ENCODE results near the gene C19orf67.
"Not testable (repeated sequence)": the region's sequence is repeated elsewhere in the genome, so short reads cannot be mapped to it uniquely, and the experiment has no call there.

DNA sequence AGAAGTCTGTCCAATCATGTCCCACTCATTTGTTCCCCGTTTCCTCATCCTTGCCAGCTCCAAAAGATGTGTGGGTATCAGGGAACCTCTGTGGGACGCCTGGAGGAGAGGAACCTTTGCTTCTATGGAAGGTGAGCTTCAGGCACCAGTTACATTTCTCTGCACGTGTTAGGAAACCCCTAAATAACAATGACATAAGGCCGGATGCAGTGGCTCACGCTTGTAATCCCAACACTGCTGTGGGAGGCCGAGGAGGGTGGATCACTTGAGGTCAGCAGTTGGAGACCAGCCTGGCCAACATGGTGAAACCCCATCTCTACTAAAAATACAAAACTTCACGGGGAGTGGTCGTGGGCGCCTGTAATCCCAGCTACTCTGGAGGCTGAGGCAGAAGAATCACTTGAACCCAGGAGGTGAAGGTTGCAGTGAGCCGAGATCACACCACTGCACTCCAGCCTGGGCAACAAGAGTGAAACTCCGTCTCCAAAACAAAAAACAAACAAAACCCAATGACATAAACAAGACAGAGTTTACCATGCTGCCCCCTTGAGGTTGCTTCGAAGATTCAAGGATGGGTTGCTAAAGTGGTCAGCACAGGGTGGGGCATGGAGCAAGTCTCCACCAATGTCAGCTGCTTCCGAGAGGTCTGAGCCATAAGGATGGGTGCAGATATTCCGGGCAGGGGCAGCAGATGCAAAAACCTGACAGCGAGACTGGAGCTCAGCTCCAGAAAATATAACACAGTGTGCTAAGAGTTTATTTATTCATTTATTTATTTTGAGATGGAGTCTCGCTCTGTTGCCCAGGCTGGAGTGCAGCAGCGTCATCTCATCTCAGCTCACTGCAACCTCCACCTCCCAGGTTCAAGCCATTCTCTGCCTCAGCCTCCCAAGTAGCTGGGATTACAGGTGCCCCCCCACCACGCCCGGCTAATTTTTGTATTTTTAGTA lies 42.6 kb downstream of the C19orf67 start:
- TF ChIP-seq, protein P1, sequence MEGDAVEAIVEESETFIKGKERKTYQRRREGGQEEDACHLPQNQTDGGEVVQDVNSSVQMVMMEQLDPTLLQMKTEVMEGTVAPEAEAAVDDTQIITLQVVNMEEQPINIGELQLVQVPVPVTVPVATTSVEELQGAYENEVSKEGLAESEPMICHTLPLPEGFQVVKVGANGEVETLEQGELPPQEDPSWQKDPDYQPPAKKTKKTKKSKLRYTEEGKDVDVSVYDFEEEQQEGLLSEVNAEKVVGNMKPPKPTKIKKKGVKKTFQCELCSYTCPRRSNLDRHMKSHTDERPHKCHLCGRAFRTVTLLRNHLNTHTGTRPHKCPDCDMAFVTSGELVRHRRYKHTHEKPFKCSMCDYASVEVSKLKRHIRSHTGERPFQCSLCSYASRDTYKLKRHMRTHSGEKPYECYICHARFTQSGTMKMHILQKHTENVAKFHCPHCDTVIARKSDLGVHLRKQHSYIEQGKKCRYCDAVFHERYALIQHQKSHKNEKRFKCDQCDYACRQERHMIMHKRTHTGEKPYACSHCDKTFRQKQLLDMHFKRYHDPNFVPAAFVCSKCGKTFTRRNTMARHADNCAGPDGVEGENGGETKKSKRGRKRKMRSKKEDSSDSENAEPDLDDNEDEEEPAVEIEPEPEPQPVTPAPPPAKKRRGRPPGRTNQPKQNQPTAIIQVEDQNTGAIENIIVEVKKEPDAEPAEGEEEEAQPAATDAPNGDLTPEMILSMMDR (IDR thresholded peaks at IDR 0.05) = peak in 3 of 4 experiments; percentile 46 to 56 (median 50)
- peak; percentile 19 for TF ChIP-seq POLR2AphosphoS5 (IDR thresholded peaks at IDR 0.05)
- not testable (repeated sequence) for TF ChIP-seq POLR2A (IDR thresholded peaks at IDR 0.05)
